GM06990 (cell line): ENCODE data around the gene RAVER1.
A peak's percentile ranks its signal among the peaks of the same experiment; 100 is the strongest.

Experiments used
- DNase-seq: peaks from one replicate; pipeline ENCODE4 v3.0.0-alpha.2; 2011; ENCODE audit not compliant: insufficient read length; ENCODE audit errors: extremely low read depth
- H3K27me3 ChIP-seq: replicated peaks from 2 replicates; pipeline ENCODE4 v1.6.0; 2011; ENCODE audit warnings: low read length; ENCODE audit not compliant: control insufficient read depth, insufficient read depth
- H3K36me3 ChIP-seq: 2 replicates; pipeline ENCODE4 v1.5.1; 2011; ENCODE audit warnings: low read length; ENCODE audit not compliant: control insufficient read depth, insufficient read depth
- H3K4me3 ChIP-seq: replicated peaks from 2 replicates; pipeline ENCODE4 v1.5.1; 2011; ENCODE audit warnings: low read depth, mild to moderate bottlenecking, control low read depth, low read length
- TF ChIP-seq, protein P1 (sequence below): IDR thresholded peaks from 2 replicates; pipeline ENCODE4 v1.5.1; 2011; ENCODE audit warnings: low read length, control low read depth, mild to moderate bottlenecking, inconsistent platforms; ENCODE audit not compliant: insufficient read depth, poor library complexity, severe bottlenecking

The RAVER1 gene

DNA sequence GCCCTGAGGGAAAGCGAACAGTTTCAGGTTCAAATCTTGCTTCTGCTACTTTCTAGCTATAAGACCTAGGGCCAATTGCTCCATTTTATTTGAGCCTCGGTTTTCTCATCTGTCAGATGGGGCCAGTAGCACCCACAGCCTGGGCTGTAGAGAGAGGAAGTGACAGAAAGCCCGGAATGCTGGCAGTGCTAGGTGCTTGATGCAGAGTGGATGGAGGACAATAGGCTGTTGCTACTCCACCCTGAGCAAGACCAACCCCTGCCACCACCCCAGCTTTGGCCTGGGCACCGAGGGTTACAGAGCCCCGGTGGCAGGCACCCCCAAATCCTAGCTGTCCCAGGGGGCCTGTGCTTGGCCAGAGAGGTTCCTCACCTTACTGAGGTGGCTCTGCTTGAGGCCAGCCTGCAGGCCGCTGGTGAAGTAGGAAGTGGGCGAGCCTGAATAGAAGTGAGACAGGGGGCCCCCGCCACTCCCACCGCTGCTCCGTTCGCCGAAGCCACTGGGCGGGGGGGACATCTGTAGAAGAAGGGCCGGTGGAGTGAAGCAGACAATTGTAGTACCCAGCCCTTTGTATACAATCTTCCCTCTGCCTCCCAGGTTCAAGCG lies 15.4 kb downstream of the RAVER1 start:
- peaks cover 31% of the 10 kb centered on the region for H3K36me3 ChIP-seq
- no peak for DNase-seq
- no peaks in the 10 kb centered on the region for H3K27me3 ChIP-seq
- H3K4me3 ChIP-seq = no peak overlapping the region
- TF ChIP-seq, protein P1, sequence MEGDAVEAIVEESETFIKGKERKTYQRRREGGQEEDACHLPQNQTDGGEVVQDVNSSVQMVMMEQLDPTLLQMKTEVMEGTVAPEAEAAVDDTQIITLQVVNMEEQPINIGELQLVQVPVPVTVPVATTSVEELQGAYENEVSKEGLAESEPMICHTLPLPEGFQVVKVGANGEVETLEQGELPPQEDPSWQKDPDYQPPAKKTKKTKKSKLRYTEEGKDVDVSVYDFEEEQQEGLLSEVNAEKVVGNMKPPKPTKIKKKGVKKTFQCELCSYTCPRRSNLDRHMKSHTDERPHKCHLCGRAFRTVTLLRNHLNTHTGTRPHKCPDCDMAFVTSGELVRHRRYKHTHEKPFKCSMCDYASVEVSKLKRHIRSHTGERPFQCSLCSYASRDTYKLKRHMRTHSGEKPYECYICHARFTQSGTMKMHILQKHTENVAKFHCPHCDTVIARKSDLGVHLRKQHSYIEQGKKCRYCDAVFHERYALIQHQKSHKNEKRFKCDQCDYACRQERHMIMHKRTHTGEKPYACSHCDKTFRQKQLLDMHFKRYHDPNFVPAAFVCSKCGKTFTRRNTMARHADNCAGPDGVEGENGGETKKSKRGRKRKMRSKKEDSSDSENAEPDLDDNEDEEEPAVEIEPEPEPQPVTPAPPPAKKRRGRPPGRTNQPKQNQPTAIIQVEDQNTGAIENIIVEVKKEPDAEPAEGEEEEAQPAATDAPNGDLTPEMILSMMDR = no peak

DNA sequence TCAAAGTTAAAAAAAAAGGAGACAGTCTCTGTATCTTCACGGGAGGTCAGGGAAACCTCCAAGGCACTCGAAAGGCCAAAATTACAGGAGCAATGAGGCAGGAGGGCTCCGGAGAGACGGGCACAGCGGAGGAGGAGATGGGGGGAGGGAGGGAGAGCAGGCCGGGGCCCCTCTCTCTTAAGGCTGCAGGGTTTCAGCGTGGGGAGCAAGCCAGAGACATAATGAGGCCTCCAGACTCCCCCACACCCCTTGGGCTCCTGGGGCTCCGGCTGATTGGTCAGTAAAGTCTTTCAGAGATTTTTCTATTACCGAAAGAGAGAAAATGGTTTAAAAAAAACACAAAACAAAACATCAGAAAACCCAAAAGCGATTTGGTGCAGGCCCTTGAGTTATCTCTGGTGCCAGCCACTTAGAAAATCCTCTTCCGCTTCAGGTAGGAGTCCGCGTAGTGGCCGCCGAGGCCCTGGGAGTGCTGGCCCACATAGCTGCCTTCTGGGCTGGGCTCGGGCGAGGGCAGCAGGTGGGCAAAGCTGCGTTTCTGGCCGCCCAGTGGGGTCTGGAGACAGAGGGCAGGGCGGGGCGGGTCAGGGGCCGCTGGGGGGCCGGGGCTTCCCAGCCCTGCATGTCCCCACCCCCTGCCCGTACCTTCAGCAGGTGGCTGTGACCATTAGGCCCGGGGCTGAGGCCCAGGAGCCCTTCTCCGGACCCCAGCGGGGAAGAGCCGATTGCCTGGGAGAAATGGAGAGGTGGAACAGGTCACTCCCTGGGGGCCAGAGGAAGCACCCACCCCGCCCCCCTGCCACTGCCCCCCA lies 16.1 kb downstream of the RAVER1 start:
- DNase-seq = no peak
- TF ChIP-seq, protein P1 = no peak
- no peaks in the 10 kb centered on the region for H3K27me3 ChIP-seq
- no peak overlapping the region for H3K4me3 ChIP-seq
- H3K36me3 ChIP-seq = peaks cover 25% of the 10 kb centered on the region

DNA sequence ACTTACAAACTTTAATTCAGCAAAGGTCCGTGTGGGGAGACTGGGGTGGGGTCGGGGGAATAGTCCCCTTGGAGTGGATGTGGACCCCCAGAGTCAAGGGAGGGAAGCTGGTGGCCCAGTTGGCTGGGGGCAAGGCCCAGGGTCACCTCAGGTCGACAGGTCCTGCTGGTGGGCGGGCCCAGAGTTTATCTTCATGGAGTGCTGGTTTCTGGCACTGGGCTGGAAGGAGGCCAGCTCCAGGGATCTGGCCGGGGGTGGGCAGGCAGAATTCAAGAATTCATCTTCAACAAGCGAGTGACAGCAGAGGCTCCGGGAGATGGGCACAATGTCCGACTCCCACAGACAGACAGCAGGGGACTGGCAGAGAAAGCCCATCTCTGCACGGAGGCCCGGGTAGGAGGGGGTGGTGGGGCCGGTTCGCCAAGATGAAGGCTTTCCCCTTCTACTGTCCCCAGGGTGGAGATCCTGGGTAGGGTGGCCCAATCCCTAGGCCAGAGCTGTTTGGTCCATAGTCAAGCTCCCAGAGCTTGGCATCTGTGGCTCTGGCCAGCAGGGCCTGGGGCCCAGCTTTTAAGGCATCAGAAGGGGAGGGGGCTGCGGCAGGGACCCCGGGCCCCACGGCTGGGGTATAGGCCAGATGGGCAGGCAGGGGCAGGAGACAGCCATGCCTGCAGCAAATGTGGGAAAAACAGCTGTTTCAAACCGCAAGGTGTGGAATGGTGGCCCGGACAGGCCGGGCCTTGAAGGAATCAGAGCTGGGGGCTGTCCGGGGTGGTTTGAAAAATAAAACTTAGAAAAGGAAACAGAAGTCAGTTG lies 16.9 kb downstream of the RAVER1 start:
- TF ChIP-seq, protein P1 = no peak
- Histone ChIP-seq H3K27me3 (no peaks in the 10 kb centered on the region), H3K4me3 (no peak overlapping the region), H3K36me3 (peaks cover 19% of the 10 kb centered on the region)
- no peak for DNase-seq

DNA sequence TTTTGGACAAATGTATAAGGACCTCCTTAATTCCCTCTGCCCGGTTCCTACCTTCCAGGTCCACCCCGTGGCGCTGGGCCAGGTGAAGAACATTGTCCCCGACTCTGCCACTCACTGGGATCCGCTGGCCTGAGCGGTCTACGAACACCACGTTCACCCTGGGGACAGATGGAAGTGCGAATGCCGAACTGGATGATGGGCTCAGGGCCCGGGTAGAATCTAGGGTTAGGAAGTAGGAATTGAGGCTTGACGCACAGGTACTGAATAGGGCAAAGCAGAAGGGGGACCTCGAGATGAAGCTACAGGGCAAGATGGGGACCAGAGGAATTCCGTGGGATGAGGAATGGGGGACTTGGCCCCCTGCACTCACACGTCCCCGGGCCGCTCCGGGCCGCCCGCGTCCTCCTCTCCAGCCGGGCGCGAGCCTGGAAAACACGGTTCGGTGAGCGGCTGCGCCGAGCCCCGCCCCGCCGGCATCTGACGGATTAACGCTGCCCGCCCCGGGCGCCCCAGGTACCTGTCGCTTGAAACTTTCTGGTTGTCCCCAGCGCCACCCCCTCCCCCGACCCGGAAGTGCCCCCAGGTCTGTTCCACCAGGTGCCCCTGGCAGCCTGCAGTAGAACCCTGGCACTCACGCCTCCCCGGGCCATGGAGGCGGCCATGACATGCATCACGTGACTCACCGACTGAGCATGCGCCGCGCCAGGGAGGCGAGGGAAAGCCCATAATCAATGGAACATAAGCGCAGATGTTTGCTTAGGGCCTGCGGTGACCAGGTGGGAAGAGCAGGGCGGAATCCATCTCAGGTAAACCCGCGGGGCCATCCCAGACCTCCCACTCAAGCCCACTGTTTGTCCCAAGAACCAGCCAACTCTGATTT lies 17.8 kb downstream of the RAVER1 start, which contains the start of gene FDX2:
TSS of gene FDX2 (minus strand) at position 681 of the 880 bp plus-strand sequence. CDS start at position 662, 19 bp downstream.
- no peaks in the 10 kb centered on the region for H3K27me3 ChIP-seq
- H3K4me3 ChIP-seq = peak within 1 kb of the TSS; percentile 76
- TF ChIP-seq, protein P1 = no peak
- peaks cover 16% of the 10 kb centered on the region for H3K36me3 ChIP-seq
- DNase-seq = peak; percentile 86

DNA sequence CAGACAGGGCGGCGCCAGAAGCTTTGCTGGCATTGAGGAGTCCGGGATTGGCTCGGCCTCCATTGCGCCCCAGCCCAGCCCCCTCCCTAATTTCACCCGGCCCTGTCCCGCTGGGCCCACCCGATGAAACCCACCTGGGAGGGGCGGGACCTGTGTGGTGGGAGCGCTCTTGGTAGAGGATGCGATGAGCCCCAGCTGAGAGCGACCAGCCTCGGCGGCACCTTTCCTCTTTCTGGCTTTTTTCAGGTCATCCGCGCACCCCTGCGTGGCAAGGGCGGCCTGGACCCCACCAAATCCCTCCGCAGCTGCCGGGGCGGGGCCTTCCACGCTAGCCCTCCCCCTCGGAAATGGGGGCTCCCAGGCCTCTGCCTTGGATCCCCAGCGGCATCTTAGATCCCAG lies 23.9 kb downstream of the RAVER1 start, which contains the start of gene ZGLP1:
TSS of gene ZGLP1 (minus strand) at position 393 of the 400 bp plus-strand sequence.
- H3K36me3 ChIP-seq = no peaks in the 10 kb centered on the region; the same call in none of the 2 replicates
- no peak for DNase-seq
- TF ChIP-seq, protein P1 = no peak
- H3K27me3 ChIP-seq = no peaks in the 10 kb centered on the region
- H3K4me3 ChIP-seq = no peak within 1 kb of the TSS
